ENCODE results near the gene APCDD1L. TPM values are rescaled to one million over a fixed set of nuclear protein-coding genes. Genes with fewer than 3 reads are reported as not detected.

Gene APCDD1L
- polyA plus RNA-seq, 1 of the 3 experiments (the other 2 are of a cell fraction), result 0.99 TPM

DNA sequence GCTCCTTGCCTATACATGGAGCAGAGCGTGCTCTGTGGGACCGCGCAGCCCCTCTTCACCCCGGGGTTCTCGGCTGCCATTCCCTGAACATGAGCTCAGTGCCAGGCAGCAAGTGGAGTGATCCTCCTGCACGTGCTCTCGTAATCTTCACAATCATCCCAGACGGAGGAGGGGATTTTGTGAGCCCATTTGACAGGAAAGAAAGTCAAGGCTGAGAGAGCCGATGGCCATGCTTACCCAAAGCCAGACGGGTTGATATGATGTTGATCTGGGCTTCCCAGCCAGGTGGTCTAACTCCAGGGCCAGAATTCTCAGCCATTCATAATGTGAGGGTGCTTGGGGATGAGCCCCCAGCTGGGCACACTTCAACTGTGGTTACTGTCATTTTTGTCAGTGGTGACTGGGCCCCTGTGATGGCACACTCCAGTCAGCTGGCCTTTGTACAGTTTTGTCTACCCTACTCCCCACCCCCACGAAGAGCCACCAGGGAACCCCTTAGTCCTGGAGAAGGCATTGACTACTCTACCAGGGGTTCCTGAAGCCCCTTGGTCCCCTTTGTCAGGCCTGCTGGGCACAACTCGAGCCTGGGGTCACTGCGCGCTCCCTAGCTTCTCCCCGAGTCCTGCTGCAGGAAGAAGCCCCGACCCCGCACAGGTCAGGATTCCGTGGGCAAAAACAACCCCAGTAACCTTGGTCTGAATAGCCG is 1.5 kb downstream of the APCDD1L start:
- Histone ChIP-seq H3K4me3 (ENCODE audit: low read depth in 2 of 2, low read length in 1 of 2) (no peak overlapping the region), H3F3A (replicated peaks; ENCODE audit: insufficient read depth) (no peaks in the 10 kb centered on the region), H3K4me1 (ENCODE audit: control insufficient read depth in 1 of 2, insufficient read depth in 2 of 2, low read depth in 1 of 2, low read length in 1 of 2) (peaks cover 0 to 26% of the 10 kb centered on the region in 2 experiments; a peak in 2 of 4 replicates), H3K36me3 (replicated peaks in 1 of 2; ENCODE audit: control insufficient read depth in 1 of 2, insufficient read depth in 2 of 2, low read length in 1 of 2) (no peaks in the 10 kb centered on the region), H3K9me2 (no peaks in the 10 kb centered on the region), H4K20me1 (ENCODE audit: insufficient read depth) (no peaks in the 10 kb centered on the region), H3K79me2 (ENCODE audit: insufficient read depth) (no peaks in the 10 kb centered on the region), H3K9me3 (no peaks in the 10 kb centered on the region), H3K4me2 (no peak overlapping the region), H3K27me3 (ENCODE audit: insufficient read depth) (no peaks in the 10 kb centered on the region), H3K9ac (no peak overlapping the region), H2AFZ (ENCODE audit: low read depth) (no peak overlapping the region), H3K27ac (ENCODE audit: low read depth in 2 of 2, low read length in 1 of 2) (no peak overlapping the region)
- TF ChIP-seq, protein P1, sequence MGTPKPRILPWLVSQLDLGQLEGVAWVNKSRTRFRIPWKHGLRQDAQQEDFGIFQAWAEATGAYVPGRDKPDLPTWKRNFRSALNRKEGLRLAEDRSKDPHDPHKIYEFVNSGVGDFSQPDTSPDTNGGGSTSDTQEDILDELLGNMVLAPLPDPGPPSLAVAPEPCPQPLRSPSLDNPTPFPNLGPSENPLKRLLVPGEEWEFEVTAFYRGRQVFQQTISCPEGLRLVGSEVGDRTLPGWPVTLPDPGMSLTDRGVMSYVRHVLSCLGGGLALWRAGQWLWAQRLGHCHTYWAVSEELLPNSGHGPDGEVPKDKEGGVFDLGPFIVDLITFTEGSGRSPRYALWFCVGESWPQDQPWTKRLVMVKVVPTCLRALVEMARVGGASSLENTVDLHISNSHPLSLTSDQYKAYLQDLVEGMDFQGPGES (IDR thresholded peaks at IDR 0.05; ENCODE audit: low read depth, low read length), result no peak
- TF ChIP-seq, protein P2, sequence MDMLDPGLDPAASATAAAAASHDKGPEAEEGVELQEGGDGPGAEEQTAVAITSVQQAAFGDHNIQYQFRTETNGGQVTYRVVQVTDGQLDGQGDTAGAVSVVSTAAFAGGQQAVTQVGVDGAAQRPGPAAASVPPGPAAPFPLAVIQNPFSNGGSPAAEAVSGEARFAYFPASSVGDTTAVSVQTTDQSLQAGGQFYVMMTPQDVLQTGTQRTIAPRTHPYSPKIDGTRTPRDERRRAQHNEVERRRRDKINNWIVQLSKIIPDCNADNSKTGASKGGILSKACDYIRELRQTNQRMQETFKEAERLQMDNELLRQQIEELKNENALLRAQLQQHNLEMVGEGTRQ (IDR thresholded peaks at IDR 0.05; ENCODE audit: borderline replicate concordance, low read depth, low read length), result no peak
- TF ChIP-seq, protein P3, sequence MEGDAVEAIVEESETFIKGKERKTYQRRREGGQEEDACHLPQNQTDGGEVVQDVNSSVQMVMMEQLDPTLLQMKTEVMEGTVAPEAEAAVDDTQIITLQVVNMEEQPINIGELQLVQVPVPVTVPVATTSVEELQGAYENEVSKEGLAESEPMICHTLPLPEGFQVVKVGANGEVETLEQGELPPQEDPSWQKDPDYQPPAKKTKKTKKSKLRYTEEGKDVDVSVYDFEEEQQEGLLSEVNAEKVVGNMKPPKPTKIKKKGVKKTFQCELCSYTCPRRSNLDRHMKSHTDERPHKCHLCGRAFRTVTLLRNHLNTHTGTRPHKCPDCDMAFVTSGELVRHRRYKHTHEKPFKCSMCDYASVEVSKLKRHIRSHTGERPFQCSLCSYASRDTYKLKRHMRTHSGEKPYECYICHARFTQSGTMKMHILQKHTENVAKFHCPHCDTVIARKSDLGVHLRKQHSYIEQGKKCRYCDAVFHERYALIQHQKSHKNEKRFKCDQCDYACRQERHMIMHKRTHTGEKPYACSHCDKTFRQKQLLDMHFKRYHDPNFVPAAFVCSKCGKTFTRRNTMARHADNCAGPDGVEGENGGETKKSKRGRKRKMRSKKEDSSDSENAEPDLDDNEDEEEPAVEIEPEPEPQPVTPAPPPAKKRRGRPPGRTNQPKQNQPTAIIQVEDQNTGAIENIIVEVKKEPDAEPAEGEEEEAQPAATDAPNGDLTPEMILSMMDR (IDR thresholded peaks at IDR 0.05), result no peak
- no peak for TF ChIP-seq TCF12 (IDR thresholded peaks at IDR 0.05)
- TF ChIP-seq, protein P4, sequence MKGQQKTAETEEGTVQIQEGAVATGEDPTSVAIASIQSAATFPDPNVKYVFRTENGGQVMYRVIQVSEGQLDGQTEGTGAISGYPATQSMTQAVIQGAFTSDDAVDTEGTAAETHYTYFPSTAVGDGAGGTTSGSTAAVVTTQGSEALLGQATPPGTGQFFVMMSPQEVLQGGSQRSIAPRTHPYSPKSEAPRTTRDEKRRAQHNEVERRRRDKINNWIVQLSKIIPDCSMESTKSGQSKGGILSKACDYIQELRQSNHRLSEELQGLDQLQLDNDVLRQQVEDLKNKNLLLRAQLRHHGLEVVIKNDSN (IDR thresholded peaks at IDR 0.05; ENCODE audit: borderline replicate concordance, low read depth), result no peak
- no peak for TF ChIP-seq MXI1 (IDR thresholded peaks at IDR 0.05; ENCODE audit: low read depth, low read length)
- TF ChIP-seq RCOR1 (IDR thresholded peaks at IDR 0.05; ENCODE audit: low read length), result no peak
- TF ChIP-seq YY1 (IDR thresholded peaks at IDR 0.05; ENCODE audit: low read depth), result no peak
- TF ChIP-seq RXRA (IDR thresholded peaks at IDR 0.05; ENCODE audit: borderline replicate concordance, low read depth), result no peak
- TF ChIP-seq, protein P5, sequence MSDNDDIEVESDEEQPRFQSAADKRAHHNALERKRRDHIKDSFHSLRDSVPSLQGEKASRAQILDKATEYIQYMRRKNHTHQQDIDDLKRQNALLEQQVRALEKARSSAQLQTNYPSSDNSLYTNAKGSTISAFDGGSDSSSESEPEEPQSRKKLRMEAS (IDR thresholded peaks at IDR 0.05; ENCODE audit: low read depth), result no peak
- no peak for TF ChIP-seq FOSL2 (IDR thresholded peaks at IDR 0.05; ENCODE audit: borderline replicate concordance, low read depth)
- POLR2A ChIA-PET, result no interaction called here
- 88% methylated on average over 13 of the region's 19 CpGs for WGBS (ENCODE audit: low lambda C conversion rate)
- no peak for DNase-seq
- CTCF ChIA-PET, result no interaction called here
